AG08396 (cell line): ENCODE results near the gene BIVM.

Source experiments
- DNase-seq: peaks from one replicate; pipeline ENCODE4 v3.0.0; 2012; ENCODE audit warnings: low spot score, mixed read lengths

BIVM gene

GRCh38 chr13:102845630-102846260 is 46.8 kb downstream of the BIVM start, which contains the start of gene ERCC5:
TSS of gene ERCC5 (plus strand) at chr13:102846032. CDS start at chr13:102846267, 235 bp downstream.
- DNase-seq = peak; percentile 82

- DNase-seq = no peak
Observed at GRCh38 chr13:102846261-102847015, 47.5 kb downstream of the BIVM start.

GRCh38 chr13:102847272-102848234 is 48.6 kb downstream of the BIVM start:
- DNase-seq = no peak

- DNase-seq = no peak
Observed at GRCh38 chr13:102848956-102849355, 50.0 kb downstream of the BIVM start.

GRCh38 chr13:102852556-102852955 is 53.6 kb downstream of the BIVM start:
- DNase-seq = no peak

- DNase-seq = no peak
Observed at GRCh38 chr13:102854675-102855074, 55.8 kb downstream of the BIVM start.

- DNase-seq = no peak
Observed at GRCh38 chr13:102856557-102856956, 57.6 kb downstream of the BIVM start.

- no peak for DNase-seq
Observed at GRCh38 chr13:102862624-102863210, 63.8 kb downstream of the BIVM start.

GRCh38 chr13:102863590-102863989 is 64.7 kb downstream of the BIVM start:
- DNase-seq = no peak

GRCh38 chr13:102868366-102868936 is 69.5 kb downstream of the BIVM start:
- DNase-seq = no peak

GRCh38 chr13:102869948-102870676 is 71.2 kb downstream of the BIVM start:
- DNase-seq = no peak

GRCh38 chr13:102870677-102871415 is 71.9 kb downstream of the BIVM start:
- DNase-seq = peak; percentile 73

GRCh38 chr13:102872131-102872530 is 73.2 kb downstream of the BIVM start:
- no peak for DNase-seq

- no peak for DNase-seq
Observed at GRCh38 chr13:102872531-102872930, 73.6 kb downstream of the BIVM start.

- no peak for DNase-seq
Observed at GRCh38 chr13:102873653-102874052, 74.7 kb downstream of the BIVM start.

GRCh38 chr13:102875256-102875655 is 76.3 kb downstream of the BIVM start:
- no peak for DNase-seq

- no peak for DNase-seq
Observed at GRCh38 chr13:102877303-102877702, 78.4 kb downstream of the BIVM start.

- DNase-seq = peak; percentile 49
Observed at GRCh38 chr13:102878481-102878880, 79.6 kb downstream of the BIVM start.

- no peak for DNase-seq
Observed at GRCh38 chr13:102879793-102880499, 81.0 kb downstream of the BIVM start.
